ENCODE measurements around the gene XXYLT1.

GRCh38 chr3:195101927-195102608, 168.9 kb downstream of the XXYLT1 start:
- TF ChIP-seq CTCF (IDR thresholded peaks at IDR 0.05) = no peak
- no peak for TF ChIP-seq POLR2A (IDR thresholded peaks at IDR 0.05)

Measured in right lobe of liver (tissue), 4 donors.